GM12892 (cell line): Measurements from ENCODE around the gene GSG1.

Source experiments
- POLR2A ChIP-seq: IDR thresholded peaks from 2 replicates; pipeline ENCODE4 v1.6.1; 2011; ENCODE audit warnings: low read depth, low read length, control low read depth
- POLR2AphosphoS5 ChIP-seq: IDR thresholded peaks from 2 replicates; pipeline ENCODE4 v1.6.1; 2011; ENCODE audit warnings: low read depth, low read length, control low read depth

- TF ChIP-seq POLR2AphosphoS5 (no peak), POLR2A (no peak)
Observed at GRCh38 chr12:13061377-13061776, 42.1 kb downstream of the GSG1 start.
